Ovary (tissue), 10 donors: ENCODE results near the gene GBE1. TPM values are rescaled to one million over a fixed set of nuclear protein-coding genes. Genes with fewer than 3 reads are reported as not detected.
A peak's percentile ranks its signal among the peaks of the same experiment; 100 is the strongest.

ENCODE experiments used
- DNase-seq, 5 donors: peaks; one replicate each; pipeline ENCODE4 v3.0.0-alpha.2; 2019 to 2020
- H3K27ac ChIP-seq, 2 donors: fragments of 200-600 bp; one replicate each; pipeline versions ENCODE4 v1.5.1 to v1.8.0; 2019 to 2022
- H3K27me3 ChIP-seq: fragments of 200-600 bp; one replicate; pipeline ENCODE4 v1.8.0; 2022
- H3K36me3 ChIP-seq: fragments of 200-600 bp; sonication (generic); one replicate; pipeline ENCODE4 v1.5.1; 2019
- H3K4me1 ChIP-seq: one replicate; pipeline ENCODE4 v1.8.1; 2013; ENCODE audit warnings: mild to moderate bottlenecking, moderate library complexity; ENCODE audit not compliant: insufficient read depth
- H3K4me3 ChIP-seq: fragments of 200-600 bp; sonication (generic); one replicate; pipeline ENCODE4 v1.5.1; 2017
- H3K9me3 ChIP-seq, 2 donors: fragments of 200-600 bp in 1 of 2; sonication (generic) in 1 of 2; one replicate each; pipeline versions ENCODE4 v1.5.1 to v1.8.1; 2013 to 2019; ENCODE audit warnings: mild to moderate bottlenecking in 1 of 2, moderate library complexity in 1 of 2
- CTCF ChIP-seq, 3 donors: fragments of 450-650 bp in 2 of 3; fragments of 200-600 bp in 1 of 3; IDR thresholded peaks; one replicate each; pipeline versions ENCODE4 v1.5.1 to v1.8.0; 2016 to 2022; ENCODE audit warnings: antibody characterized with exemption in 3 of 3, mild to moderate bottlenecking in 1 of 3
- EP300 ChIP-seq: sonication (generic); formaldehyde crosslinking; IDR thresholded peaks from one replicate; pipeline ENCODE4 v1.6.1; 2017; ENCODE audit warnings: antibody characterized with exemption
- POLR2A ChIP-seq: fragments of 450-650 bp; IDR thresholded peaks from one replicate; pipeline ENCODE4 v1.6.1; 2017; ENCODE audit warnings: antibody characterized with exemption, mild to moderate bottlenecking, moderate library complexity
- whole genome bisulfite sequencing, 3 donors: extraction: QIAGEN DNeasy Blood & Tissue Kit in 1 of 3; methylation state at CpG; one replicate each; pipeline versions ENCODE4 v1.1.5 to v1.1.7; 2013 to 2017; 5-methylcytosine and 5-hydroxymethylcytosine counted together
- intact Hi-C, 4 donors: fragments of 100-400 bp; cut with DNase I; formaldehyde crosslinking; loops; one replicate each; pipeline versions ENCODE4 v1.11.0 to v1.15.1; 2022 to 2023
- long read RNA-seq, 3 donors: library from polyadenylated mRNA in 2 of 3; unstranded in 2 of 3; transcript quantifications; one replicate each; pipeline ENCODE4 v2.0.0 and lab custom pipeline, GENCODE V29; 2021 to 2026
- polyA plus RNA-seq, 2 donors: library from polyadenylated mRNA; stranded (reverse); fragments of 200-250 nt in 1 of 2; fragments of 350-450 nt in 1 of 2; fragmentation: Illumina TruSeq in 1 of 2; extraction: RNeasy Lipid Tissue Mini Kit (QIAGEN cat#74804) in 1 of 2; gene quantifications; one replicate each; pipeline ENCODE4 v1.2.3, GENCODE V29; 2013 to 2014
- total RNA-seq, 7 donors: library from RNA; depleted of rRNA in 2 of 7; stranded (reverse); fragments of >200 nt in 2 of 7; fragmentation: NEBNext Ultra II Directional in 3 of 7; extraction: Animal tissue kit (Norgen Biotek cat#: 25700) in 3 of 7; gene quantifications; one replicate each; pipeline versions ENCODE4 v1.1.0 to v1.2.4, GENCODE V29; 2016 to 2023
- donor health status: DM: no; HTN: no; CAD: no; lungs with moderate emphysema.
- donor health status: DM: no; HTN: no; CAD: no.
- donor health status: Bipolar disorder and iron deficiency.
- donor health status: DM: yes; HTN: yes; CAD: no.
- donor health status: DM: no; HTN: no; CAD: no.
- donor health status: DM: yes; HTN: yes; CAD: no.

Gene GBE1
- total RNA-seq (10 to 100 TPM; 14.8 to 43.7 (median 26.8) TPM), polyA plus RNA-seq (10 to 100 TPM; 20.9 to 35.2 TPM)
- long read RNA-seq, donor 1, transcript GBE1-201 (16 exons, 3,461 nt), result major isoform, 124 of 158 reads
- long read RNA-seq, donor 1, partial matches to known transcripts, result 20 of 158 reads
- long read RNA-seq, donor 1, other reads (novel, unspliced or antisense), result 13 of 158 reads
- long read RNA-seq, donor 2, transcript GBE1-201 (16 exons, 3,461 nt), result major isoform, 6 of 21 reads
- long read RNA-seq, donor 2, partial matches to known transcripts, result 15 of 21 reads
- long read RNA-seq, donor 2, other reads (novel, unspliced or antisense), result 0 of 21 reads
- long read RNA-seq, donor 3, transcript GBE1-201 (16 exons, 3,461 nt), result major isoform, 72 of 78 reads
- long read RNA-seq, donor 3, partial matches to known transcripts, result 2 of 78 reads
- long read RNA-seq, donor 3, other reads (novel, unspliced or antisense), result 4 of 78 reads

- Histone ChIP-seq H3K27ac (peak within 1 kb of the TSS; percentile 98 to 99), H3K9me3 (no peaks in the 10 kb centered on the region), H3K4me1 (peaks cover 6% of the 10 kb centered on the region), H3K36me3 (no peaks in the 10 kb centered on the region), H3K27me3 (no peaks in the 10 kb centered on the region), H3K4me3 (peak within 1 kb of the TSS; percentile 50)
- DNase-seq, result peak; percentile 88 to 93 (median 91)
- 0 to 1% (median 1%) methylated on average over 72 to 88 of the region's 88 CpGs for WGBS, 3 donors
- intact Hi-C loops, result no loop called here
- peak; percentile 62 for TF ChIP-seq EP300
- TF ChIP-seq POLR2A, result peak; percentile 84
- peak in 2 of 3 donors; percentile 36 to 45 for TF ChIP-seq CTCF (IDR thresholded peaks at IDR 0.05)
Observed at GRCh38 chr3:81760924-81761903, at the start of gene GBE1. Gene GBE1 (minus strand): TSS chr3:81761645. CDS start chr3:81761517, 128 bp downstream.

- Histone ChIP-seq H3K27ac (no peak overlapping the region), H3K4me3 (no peak overlapping the region), H3K27me3 (no peaks in the 10 kb centered on the region), H3K36me3 (no peaks in the 10 kb centered on the region), H3K4me1 (no peaks in the 10 kb centered on the region), H3K9me3 (no peaks in the 10 kb centered on the region)
- DNase-seq, result no peak
- no peak for TF ChIP-seq EP300
- no peak for TF ChIP-seq CTCF (IDR thresholded peaks at IDR 0.05)
- TF ChIP-seq POLR2A, result no peak
- 57 to 65% (median 61%) methylated on average over 2 of the region's 2 CpGs for WGBS, 3 donors
- intact Hi-C loops, result no loop called here
Observed at GRCh38 chr3:81808900-81809299, 47.5 kb upstream of the GBE1 start.

- Histone ChIP-seq H3K4me1 (no peaks in the 10 kb centered on the region), H3K4me3 (no peak overlapping the region), H3K27me3 (no peaks in the 10 kb centered on the region), H3K27ac (no peak overlapping the region), H3K36me3 (no peaks in the 10 kb centered on the region), H3K9me3 (no peaks in the 10 kb centered on the region)
- no peak for TF ChIP-seq EP300
- no peak for TF ChIP-seq POLR2A
- intact Hi-C loops, result no loop called here
- 23 to 34% (median 30%) methylated on average over 4 of the region's 4 CpGs for WGBS, 3 donors
- DNase-seq, result no peak
Observed at GRCh38 chr3:81799403-81799802, 38.0 kb upstream of the GBE1 start.

GRCh38 chr3:81793410-81793809 lies 32.0 kb upstream of the GBE1 start:
- Histone ChIP-seq H3K27ac (no peak overlapping the region), H3K9me3 (no peaks in the 10 kb centered on the region), H3K4me1 (no peaks in the 10 kb centered on the region), H3K36me3 (no peaks in the 10 kb centered on the region), H3K27me3 (no peaks in the 10 kb centered on the region), H3K4me3 (no peak overlapping the region)
- TF ChIP-seq POLR2A (no peak), CTCF (IDR thresholded peaks at IDR 0.05) (no peak), EP300 (no peak)
- intact Hi-C loops, result no loop called here
- no peak for DNase-seq
